ENCODE data around the gene PACSIN3.

- no peak for TF ChIP-seq ZNF274 (IDR thresholded peaks at IDR 0.05; ENCODE audit: borderline replicate concordance, extremely low read depth, low read length)
- TF ChIP-seq BACH1 (IDR thresholded peaks at IDR 0.05; ENCODE audit: low read length), result no peak
- no peak for TF ChIP-seq POLR2A (IDR thresholded peaks at IDR 0.05; ENCODE audit: control extremely low read depth in 1 of 2, low read depth in 2 of 2, low read length in 2 of 2)
- no peak for TF ChIP-seq SIX5 (IDR thresholded peaks at IDR 0.05; ENCODE audit: low read depth, low read length)
Observed at GRCh38 chr11:47183969-47184368, 2.3 kb downstream of the PACSIN3 start.
